H9 (cell line): ENCODE data around the gene ASPN. TPM values are rescaled to one million over a fixed set of nuclear protein-coding genes. Genes with fewer than 3 reads are reported as not detected.

Source experiments
- DNase-seq: peaks from one replicate; pipeline ENCODE4 v3.0.0-alpha.2; 2017
- H2AFZ ChIP-seq: one replicate; pipeline ENCODE4 v1.6.1; 2013; ENCODE audit warnings: mild to moderate bottlenecking, low read length, control low read depth, moderate library complexity
- H2AK5ac ChIP-seq: 2 replicates; pipeline ENCODE4 v1.6.1; 2013; ENCODE audit warnings: low read length, control low read depth, mixed read lengths; ENCODE audit not compliant: insufficient read length
- H2BK120ac ChIP-seq: one replicate; pipeline ENCODE4 v1.6.1; 2013; ENCODE audit warnings: low read depth, mild to moderate bottlenecking, low read length, control low read depth, inconsistent platforms; ENCODE audit not compliant: poor library complexity, severe bottlenecking
- H2BK12ac ChIP-seq: 2 replicates; pipeline ENCODE4 v1.6.1; 2013; ENCODE audit warnings: low read length, control low read depth, mixed read lengths, low read depth; ENCODE audit not compliant: insufficient read length
- H2BK15ac ChIP-seq: 2 replicates; pipeline ENCODE4 v1.6.1; 2013; ENCODE audit warnings: low read depth, low read length, control low read depth
- H2BK20ac ChIP-seq: one replicate; pipeline ENCODE4 v1.6.1; 2013; ENCODE audit warnings: low read depth, mild to moderate bottlenecking, low read length, control low read depth, inconsistent platforms; ENCODE audit not compliant: poor library complexity, severe bottlenecking
- H2BK5ac ChIP-seq: 2 replicates; pipeline ENCODE4 v1.6.1; 2013; ENCODE audit warnings: low read length, control low read depth, mixed read lengths; ENCODE audit not compliant: insufficient read length
- H3K14ac ChIP-seq: 2 replicates; pipeline ENCODE4 v1.6.1; 2013; ENCODE audit warnings: low read length, control low read depth; ENCODE audit not compliant: insufficient read depth
- H3K18ac ChIP-seq: 2 replicates; pipeline ENCODE4 v1.6.1; 2013; ENCODE audit warnings: low read depth, mild to moderate bottlenecking, mixed read lengths, low read length, control low read depth; ENCODE audit not compliant: insufficient read length
- H3K23ac ChIP-seq: 2 replicates; pipeline ENCODE4 v1.6.1; 2013; ENCODE audit warnings: low read length, control low read depth, mixed read lengths, low read depth; ENCODE audit not compliant: insufficient read length
- H3K23me2 ChIP-seq: 2 replicates; pipeline ENCODE4 v1.6.1; 2013; ENCODE audit warnings: low read depth, mild to moderate bottlenecking, mixed read lengths, low read length, control low read depth; ENCODE audit not compliant: insufficient read length, poor library complexity, severe bottlenecking
- H3K27ac ChIP-seq: 2 replicates; pipeline ENCODE4 v1.5.1; 2013; ENCODE audit warnings: low read length, control low read depth, mixed read lengths, low read depth; ENCODE audit not compliant: insufficient read length
- H3K27me3 ChIP-seq: 2 replicates; pipeline ENCODE4 v1.6.1; 2013; ENCODE audit warnings: low read length, control low read depth, inconsistent platforms; ENCODE audit not compliant: insufficient read depth
- H3K4ac ChIP-seq: 2 replicates; pipeline ENCODE4 v1.6.1; 2013; ENCODE audit warnings: low read depth, mild to moderate bottlenecking, control low read depth, inconsistent platforms, low read length, moderate library complexity
- H3K4me1 ChIP-seq: 2 replicates; pipeline ENCODE4 v1.6.1; 2013; ENCODE audit warnings: low read length, control low read depth, inconsistent platforms; ENCODE audit not compliant: insufficient read depth
- H3K4me2 ChIP-seq: 2 replicates; pipeline ENCODE4 v1.6.1; 2013; ENCODE audit warnings: low read length, control low read depth, mixed read lengths; ENCODE audit not compliant: insufficient read length, insufficient read depth
- H3K56ac ChIP-seq: 2 replicates; pipeline ENCODE4 v1.6.1; 2013; ENCODE audit warnings: low read depth, mild to moderate bottlenecking, mixed read lengths, low read length, control low read depth; ENCODE audit not compliant: insufficient read length
- H3K79me1 ChIP-seq: 2 replicates; pipeline ENCODE4 v1.6.1; 2013; ENCODE audit warnings: low read depth, mild to moderate bottlenecking, moderate library complexity, low read length, control low read depth, inconsistent platforms; ENCODE audit not compliant: insufficient read depth, poor library complexity, severe bottlenecking
- H3K79me2 ChIP-seq: 2 replicates; pipeline ENCODE4 v1.6.1; 2013; ENCODE audit warnings: low read length, control low read depth, inconsistent platforms; ENCODE audit not compliant: insufficient read depth
- H3K9ac ChIP-seq: 2 replicates; pipeline ENCODE4 v1.6.1; 2013; ENCODE audit warnings: low read length, control low read depth, mixed read lengths; ENCODE audit not compliant: insufficient read length; ENCODE audit errors: extremely low read depth
- H3K9me3 ChIP-seq: one replicate; pipeline ENCODE4 v1.6.1; 2013; ENCODE audit warnings: low read depth, low read length, inconsistent platforms; ENCODE audit not compliant: control insufficient read depth
- H3T11ph ChIP-seq: one replicate; pipeline ENCODE4 v1.6.1; 2013; ENCODE audit warnings: mild to moderate bottlenecking, low read length, control low read depth, inconsistent platforms
- H4K20me1 ChIP-seq: one replicate; pipeline ENCODE4 v1.6.1; 2013; ENCODE audit not compliant: control insufficient read depth, insufficient read length, insufficient read depth
- H4K5ac ChIP-seq: 2 replicates; pipeline ENCODE4 v1.6.1; 2013; ENCODE audit warnings: low read depth, mild to moderate bottlenecking, mixed read lengths, low read length, control low read depth; ENCODE audit not compliant: insufficient read length
- H4K8ac ChIP-seq: replicated peaks from 2 replicates; pipeline ENCODE4 v1.6.1; 2013; ENCODE audit warnings: low read length, control low read depth, mixed read lengths, low read depth; ENCODE audit not compliant: insufficient read length
- H4K91ac ChIP-seq: 2 replicates; pipeline ENCODE4 v1.6.1; 2013; ENCODE audit warnings: low read depth, mild to moderate bottlenecking, moderate library complexity, mixed read lengths, low read length, control low read depth; ENCODE audit not compliant: insufficient read length
- H3K27ac Mint-ChIP-seq, 3 experiments: 2 replicates in 2 of 3; 3 replicates in 1 of 3; pipeline ENCODE4 v1.8.0; 2020 to 2021; ENCODE audit warnings: mixed read lengths in 3 of 3, mild to moderate bottlenecking in 1 of 3, moderate library complexity in 1 of 3
- H3K27me3 Mint-ChIP-seq: 2 replicates; pipeline ENCODE4 v1.8.0; 2021; ENCODE audit warnings: low read depth, mild to moderate bottlenecking, moderate library complexity, mixed read lengths
- H3K36me3 Mint-ChIP-seq, 3 experiments: 2 replicates in 2 of 3; 3 replicates in 1 of 3; pipeline ENCODE4 v1.8.0; 2020 to 2021; ENCODE audit warnings: low read depth in 3 of 3, mixed read lengths in 3 of 3; ENCODE audit not compliant: insufficient read depth in 1 of 3
- H3K4me1 Mint-ChIP-seq, 2 experiments: 2 replicates each; pipeline ENCODE4 v1.8.0; 2020; ENCODE audit warnings: mixed read lengths in 2 of 2
- H3K4me3 Mint-ChIP-seq, 2 experiments: 2 replicates in 1 of 2; 3 replicates in 1 of 2; pipeline ENCODE4 v1.8.0; 2020 to 2021; ENCODE audit warnings: mild to moderate bottlenecking in 2 of 2, mixed read lengths in 2 of 2, moderate library complexity in 1 of 2
- H3K9me3 Mint-ChIP-seq, 2 experiments: 2 replicates in 1 of 2; 3 replicates in 1 of 2; pipeline ENCODE4 v1.8.0; 2020; ENCODE audit warnings: mild to moderate bottlenecking in 2 of 2, mixed read lengths in 2 of 2, moderate library complexity in 1 of 2
- CTCF ChIP-seq: fragments of 200-600 bp; sonication (generic); conservative IDR thresholded peaks from 3 replicates; pipeline ENCODE4 v1.8.0; 2021; ENCODE audit warnings: antibody characterized with exemption, mild to moderate bottlenecking
- WGBS: extraction: QIAGEN DNeasy Blood & Tissue Kit; methylation state at CpG from one replicate; pipeline ENCODE4 v1.1.7; 2013; ENCODE audit warnings: missing lambda C conversion rate, low lambda C conversion rate, mixed read lengths; ENCODE audit not compliant: insufficient read length; ENCODE audit errors: extremely low coverage; 5-methylcytosine and 5-hydroxymethylcytosine counted together
- total RNA-seq: library from RNA; stranded (reverse); gene quantifications from 2 replicates; pipeline ENCODE4 v1.2.1, GENCODE V29; 2021

ASPN gene
- total RNA-seq, 1 experiment from 2014 or later: not detected

GRCh38 chr9:92480986-92481633, 1.2 kb downstream of the ASPN start:
- Histone ChIP-seq H2BK5ac (no peak overlapping the region), H3K4ac (no peak overlapping the region), H2BK20ac (no peak overlapping the region), H3K79me1 (no peaks in the 10 kb centered on the region), H3K18ac (no peak overlapping the region), H3K27me3 (no peaks in the 10 kb centered on the region), H3K23ac (no peak overlapping the region), H2AFZ (no peak overlapping the region), H3K23me2 (no peaks in the 10 kb centered on the region), H2BK15ac (no peak overlapping the region), H3K56ac (no peak overlapping the region), H4K8ac (no peak overlapping the region), H3T11ph (no peak overlapping the region), H2BK120ac (no peak overlapping the region), H3K14ac (no peak overlapping the region), H3K4me2 (no peak overlapping the region), H2AK5ac (no peak overlapping the region), H3K9ac (no peak overlapping the region), H3K9me3 (no peaks in the 10 kb centered on the region), H3K4me1 (no peaks in the 10 kb centered on the region), H4K91ac (no peak overlapping the region), H4K20me1 (no peaks in the 10 kb centered on the region), H4K5ac (no peak overlapping the region), H3K79me2 (no peaks in the 10 kb centered on the region), H3K27ac (no peak overlapping the region), H2BK12ac (no peak overlapping the region)
- Mint-ChIP-seq H3K4me3 (no peak overlapping the region), H3K27me3 (no peaks in the 10 kb centered on the region), H3K36me3 (no peaks in the 10 kb centered on the region), H3K9me3 (no peaks in the 10 kb centered on the region), H3K27ac (peak overlapping the region in 1 of 3 experiments; percentile 54; a peak in 2 of 7 replicates), H3K4me1 (peaks cover 8 to 12% of the 10 kb centered on the region in 2 experiments)
- no peak for DNase-seq
- no CpG with 5 or more reads among the region's 2 CpGs for WGBS
- TF ChIP-seq CTCF: no peak
